GM21717 (cell line): Measurements from ENCODE around the gene ATP2B2.

ENCODE experiments used
- ATAC-seq: cut with Tn5 transposase; IDR thresholded peaks from one replicate; pipeline ENCODE4 v1.9.1; 2021; ENCODE audit warnings: mild to moderate bottlenecking, moderate library complexity; ENCODE audit not compliant: unreplicated experiment

The ATP2B2 gene

GRCh38 chr3:10511809-10512494 is 6.6 kb upstream of the ATP2B2 start:
- ATAC-seq, result no peak

DNA sequence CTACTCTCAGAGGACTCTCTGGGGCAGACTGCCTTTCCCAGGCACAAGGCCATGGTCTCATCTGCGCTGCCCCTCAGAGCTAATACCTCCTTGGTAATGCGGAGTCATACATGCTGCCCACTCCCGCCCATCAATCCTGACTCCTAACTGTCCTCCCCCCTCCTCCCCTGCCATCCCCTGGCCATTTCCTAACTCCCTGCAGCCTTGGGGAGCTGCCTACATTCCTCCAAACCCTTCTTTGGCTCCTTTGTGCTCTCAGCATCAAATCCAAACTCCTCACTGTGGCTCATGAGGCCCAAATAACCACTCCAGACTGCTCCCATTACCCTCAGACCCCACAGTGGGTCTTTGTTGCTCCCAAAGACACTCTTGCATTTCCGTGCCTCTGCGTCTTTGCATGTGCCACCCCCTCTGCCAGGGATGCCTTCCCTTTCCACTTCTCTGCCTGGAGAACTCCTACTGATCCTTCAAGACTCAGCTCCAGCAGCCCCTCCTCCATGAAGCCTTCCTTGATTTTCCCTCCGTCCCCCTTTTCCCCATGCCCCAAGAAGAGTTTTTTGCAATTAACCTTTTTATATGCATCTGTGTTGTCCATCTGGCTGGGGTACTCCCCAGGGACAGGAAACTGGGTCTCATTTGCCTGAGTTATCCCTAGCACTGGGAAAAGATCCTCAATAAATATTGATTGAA is 5.5 kb upstream of the ATP2B2 start:
- no peak for ATAC-seq

DNA sequence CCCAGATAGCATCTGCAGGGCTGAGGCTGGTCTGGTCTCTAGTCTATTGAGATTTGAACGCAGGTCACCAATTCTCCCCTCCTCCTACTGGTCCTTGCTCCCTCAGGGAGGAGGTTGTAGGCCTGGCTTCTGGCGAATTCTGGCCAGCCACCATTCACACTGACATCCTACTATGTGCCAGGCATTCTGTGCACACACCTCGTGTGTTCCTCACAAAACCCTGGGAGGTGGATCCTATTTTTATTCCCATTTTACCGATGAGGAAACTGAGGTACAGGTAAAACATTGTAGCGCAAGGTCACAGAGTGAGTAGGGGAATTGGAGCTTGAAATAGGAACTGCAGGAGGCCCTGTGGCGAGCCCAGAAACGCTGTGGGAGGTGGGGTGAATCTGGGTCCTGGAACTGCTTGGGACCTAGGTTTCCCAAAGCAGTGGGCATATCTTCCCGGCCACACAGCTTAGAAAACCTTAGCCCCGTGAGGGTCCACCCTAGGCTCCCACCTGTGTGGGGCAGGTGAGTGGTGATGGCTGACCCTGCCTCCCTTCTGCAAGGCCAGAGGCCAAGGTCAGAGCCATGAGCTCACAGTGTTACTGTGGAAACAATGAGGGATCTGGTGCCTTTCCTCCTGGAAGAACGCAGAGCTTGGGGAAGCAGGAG is 4.8 kb upstream of the ATP2B2 start:
- ATAC-seq, result no peak

GRCh38 chr3:10509325-10509724 is 3.9 kb upstream of the ATP2B2 start:
- ATAC-seq, result no peak

GRCh38 chr3:10508619-10509260 is 3.4 kb upstream of the ATP2B2 start:
- no peak for ATAC-seq

GRCh38 chr3:10508235-10508618 is 2.8 kb upstream of the ATP2B2 start:
- no peak for ATAC-seq

- no peak for ATAC-seq
These were observed 1.9 kb upstream of the ATP2B2 start for GRCh38 chr3:10507331-10507730.

GRCh38 chr3:10506696-10507095 is 1.3 kb upstream of the ATP2B2 start:
- no peak for ATAC-seq

GRCh38 chr3:10505791-10506585 is 602 bp upstream of the ATP2B2 start:
- ATAC-seq, result no peak

DNA sequence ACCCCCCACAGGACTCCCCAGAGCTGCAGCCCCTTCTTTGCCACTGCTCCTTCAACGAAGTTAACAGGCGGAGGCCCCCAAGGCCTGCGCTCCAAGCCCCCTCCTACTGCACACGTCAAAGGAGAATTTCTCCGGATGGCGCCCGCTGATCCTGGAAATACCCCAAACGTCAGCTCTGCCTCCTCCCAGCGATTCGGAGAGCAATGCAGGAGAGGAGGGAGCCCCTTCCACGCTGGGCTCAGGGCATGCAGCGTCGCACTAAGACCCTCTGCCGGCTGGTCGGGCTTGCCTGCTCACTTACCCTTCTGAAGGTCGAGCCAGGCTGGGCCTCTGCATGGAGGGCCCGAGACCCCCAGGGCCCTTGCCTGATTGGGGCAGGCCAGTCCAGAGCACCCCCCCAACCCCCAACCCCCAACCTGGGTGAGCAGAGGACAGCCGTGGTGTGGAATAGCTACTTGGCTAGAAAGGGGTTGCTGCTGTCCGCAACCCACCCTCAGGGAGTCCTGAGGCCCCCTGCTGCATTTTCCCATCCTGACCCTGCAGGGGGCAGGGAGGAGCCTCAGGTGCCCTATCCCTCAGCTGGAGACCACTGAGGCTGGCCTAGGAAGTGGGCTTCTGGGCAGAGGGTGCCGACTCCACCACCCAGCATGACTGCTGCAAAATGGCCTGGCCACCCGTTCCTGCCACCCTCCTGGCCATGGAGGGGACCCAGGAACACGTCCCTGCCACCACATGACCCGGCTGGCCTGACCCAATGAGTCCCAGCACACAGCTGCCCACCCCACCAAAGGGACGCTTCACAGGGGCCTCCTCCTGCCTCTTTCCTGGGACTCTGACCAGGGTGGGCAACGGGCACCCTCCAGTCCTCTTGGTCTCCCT is 976 bp downstream of the ATP2B2 start:
- no peak for ATAC-seq

- no peak for ATAC-seq
These were observed 2.1 kb downstream of the ATP2B2 start for GRCh38 chr3:10503217-10503796.

DNA sequence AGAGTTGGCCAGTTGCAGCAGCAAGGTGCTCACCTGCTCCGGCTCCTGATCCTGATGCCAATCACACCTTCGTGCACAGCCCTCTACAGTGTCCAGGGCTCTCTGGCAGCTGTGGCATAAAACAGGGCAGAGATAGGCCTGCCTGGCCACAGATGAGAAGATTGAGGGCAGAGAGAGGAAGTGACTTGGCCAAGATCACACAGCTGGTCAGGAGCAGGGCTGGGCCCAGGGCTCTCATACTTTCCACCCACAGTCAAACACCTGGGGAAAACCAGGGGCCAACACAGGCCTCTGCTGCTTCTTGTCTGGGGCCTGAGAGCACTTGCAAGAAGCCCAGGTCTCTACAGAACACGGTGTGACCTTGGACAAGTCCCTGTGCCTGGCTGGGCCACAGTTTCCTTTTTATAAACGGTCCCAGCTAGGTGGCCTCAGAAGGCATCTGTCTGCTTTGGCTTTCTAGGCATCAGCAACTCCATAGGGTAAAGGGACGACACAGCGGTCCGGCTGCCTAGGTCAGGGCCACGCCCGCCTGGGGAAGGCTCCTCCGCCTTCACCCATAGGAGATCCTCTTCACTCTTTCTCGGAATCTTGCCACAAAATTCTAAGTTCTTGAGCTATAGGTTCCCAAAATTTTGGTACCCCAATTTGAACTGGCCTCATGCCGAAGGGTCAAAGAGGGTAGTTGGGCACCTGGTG is 3.1 kb downstream of the ATP2B2 start:
- no peak for ATAC-seq

DNA sequence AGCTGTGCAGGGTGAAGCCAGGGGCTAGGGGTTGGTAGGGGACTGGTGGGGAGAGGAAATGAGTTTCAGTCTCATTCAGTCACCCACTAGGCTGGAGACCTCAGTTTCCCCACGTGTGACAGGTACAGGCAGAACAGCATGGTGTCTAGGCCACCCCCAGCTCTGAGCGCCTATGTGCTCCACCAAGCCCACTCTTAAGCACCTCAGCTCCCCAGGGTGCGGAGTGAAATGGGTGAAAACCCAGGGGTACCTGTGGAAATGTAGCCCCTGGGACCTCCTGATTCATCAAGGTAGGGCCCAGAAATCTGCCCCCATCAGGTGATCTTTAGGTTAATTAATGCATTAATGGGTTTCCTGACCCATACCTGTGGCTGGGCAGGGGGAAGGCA is 3.7 kb downstream of the ATP2B2 start:
- no peak for ATAC-seq

DNA sequence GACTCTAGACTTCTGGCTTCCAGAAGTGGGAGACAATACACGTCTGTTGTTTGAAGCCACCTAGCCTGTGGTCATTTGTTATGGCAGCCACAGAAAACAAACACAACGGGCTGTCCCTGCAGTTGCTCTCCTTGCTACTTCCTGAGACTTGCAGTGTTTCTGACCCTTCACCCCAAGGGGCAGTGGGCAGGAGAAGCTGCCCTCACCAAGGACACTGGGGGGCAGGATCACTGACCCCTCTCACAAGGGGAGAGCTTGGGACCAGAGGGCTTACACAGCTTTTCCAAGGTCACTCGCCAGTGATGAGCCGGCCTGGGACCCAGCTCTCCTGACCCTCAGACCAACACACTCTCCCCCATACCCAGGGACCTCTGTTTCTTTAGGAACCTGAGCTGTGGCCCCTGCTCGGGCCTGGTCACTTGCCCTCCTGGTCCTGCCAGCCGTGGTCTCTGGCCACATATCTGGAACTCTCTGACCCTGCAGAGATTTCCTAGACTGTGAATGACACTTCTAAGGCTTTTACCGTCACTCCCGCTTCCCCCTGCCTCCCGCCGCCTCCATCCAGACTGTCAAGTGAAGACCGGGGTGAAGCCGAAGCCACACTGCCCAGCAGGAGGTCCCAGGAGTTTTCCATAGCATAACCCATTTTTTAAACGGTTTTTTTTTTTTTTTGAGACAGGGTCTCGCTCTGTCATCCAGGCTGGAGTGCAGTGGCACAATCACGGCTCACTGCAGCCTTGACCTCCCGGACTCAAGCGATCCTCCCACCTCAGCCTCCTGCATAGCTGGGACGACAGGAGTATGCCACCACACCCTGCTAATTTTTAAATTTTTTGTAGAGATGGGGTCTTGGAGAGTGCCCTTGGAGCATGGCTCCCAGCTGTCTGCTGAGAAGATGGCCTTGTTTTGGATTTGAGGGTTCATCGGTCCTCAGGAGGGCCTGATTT is 4.4 kb downstream of the ATP2B2 start:
- ATAC-seq, result no peak

GRCh38 chr3:10498271-10498670 is 7.1 kb downstream of the ATP2B2 start:
- ATAC-seq, result no peak

DNA sequence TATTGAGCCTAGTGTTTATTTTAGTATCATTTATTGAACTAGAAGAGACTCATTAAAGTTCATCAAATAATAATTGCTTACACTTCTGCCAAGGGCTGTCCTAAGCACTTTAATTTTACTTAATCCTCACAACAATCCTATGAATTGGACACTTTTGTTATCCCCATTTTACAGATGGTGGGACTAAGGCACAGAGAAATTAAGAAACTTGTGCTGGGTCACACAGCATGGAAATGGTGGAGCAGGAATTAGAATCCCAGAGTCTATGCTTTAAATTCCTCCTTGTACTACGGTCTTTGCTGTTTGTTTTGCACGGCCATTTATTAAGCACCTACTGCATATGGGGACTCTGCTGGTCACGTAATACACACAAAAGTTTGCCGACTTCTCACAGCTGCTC is 7.9 kb downstream of the ATP2B2 start:
- ATAC-seq, result no peak

DNA sequence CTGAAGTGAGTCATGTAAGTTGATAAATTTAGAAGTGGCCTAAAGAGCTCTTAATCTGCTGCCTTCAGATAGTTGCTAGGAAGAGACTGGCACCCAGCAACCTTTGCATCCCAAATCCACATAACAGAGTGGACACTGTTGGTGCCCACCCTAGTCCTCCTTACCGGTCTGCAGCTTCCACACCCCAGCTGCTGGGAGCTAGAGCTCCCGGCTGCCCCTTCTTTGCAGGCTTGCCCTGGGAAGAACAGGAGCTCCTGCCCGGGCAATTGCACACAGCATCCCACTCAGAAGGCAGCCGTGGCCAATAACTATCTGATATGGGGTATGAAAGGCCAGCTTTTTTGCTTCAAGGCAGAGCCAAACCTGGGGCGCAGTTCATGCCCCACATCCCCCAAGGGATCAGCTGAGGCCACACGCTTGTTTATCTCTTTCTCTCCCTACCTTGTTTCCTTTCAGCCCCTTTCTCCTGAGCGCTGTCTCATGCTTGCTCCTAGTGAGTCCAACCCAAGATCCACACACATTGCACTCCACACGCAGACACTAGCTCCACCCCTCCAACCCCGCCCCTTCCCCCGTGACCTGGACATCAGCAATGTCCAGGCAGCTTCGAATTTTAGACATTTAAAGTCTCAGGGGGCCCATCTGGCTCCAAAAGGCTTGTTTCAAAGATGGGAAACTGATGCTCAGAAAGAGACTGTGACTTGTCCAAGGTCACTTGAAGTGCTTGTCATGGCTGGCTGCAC is 9.1 kb downstream of the ATP2B2 start:
- ATAC-seq, result no peak
